Mucosa of gallbladder (tissue), 1 donor: ENCODE data around the gene ZNF668. TPM values are rescaled to one million over a fixed set of nuclear protein-coding genes. Genes with fewer than 3 reads are reported as not detected.

Source experiments
- DNase-seq: peaks from one replicate; pipeline ENCODE4 v3.0.0-alpha.2; 2020; ENCODE audit warnings: low spot score
- total RNA-seq: library from RNA; stranded (reverse); gene quantifications from one replicate; pipeline ENCODE4 v1.2.1, GENCODE V29; 2021
- donor health status: DM: no; HTN: no; CAD: no.

Gene ZNF668
- total RNA-seq, 1 donor from 2014 or later, result 9.2 TPM

- DNase-seq, result no peak
Observed at GRCh38 chr16:31081428-31082351, 7.7 kb upstream of the ZNF668 start.

DNA sequence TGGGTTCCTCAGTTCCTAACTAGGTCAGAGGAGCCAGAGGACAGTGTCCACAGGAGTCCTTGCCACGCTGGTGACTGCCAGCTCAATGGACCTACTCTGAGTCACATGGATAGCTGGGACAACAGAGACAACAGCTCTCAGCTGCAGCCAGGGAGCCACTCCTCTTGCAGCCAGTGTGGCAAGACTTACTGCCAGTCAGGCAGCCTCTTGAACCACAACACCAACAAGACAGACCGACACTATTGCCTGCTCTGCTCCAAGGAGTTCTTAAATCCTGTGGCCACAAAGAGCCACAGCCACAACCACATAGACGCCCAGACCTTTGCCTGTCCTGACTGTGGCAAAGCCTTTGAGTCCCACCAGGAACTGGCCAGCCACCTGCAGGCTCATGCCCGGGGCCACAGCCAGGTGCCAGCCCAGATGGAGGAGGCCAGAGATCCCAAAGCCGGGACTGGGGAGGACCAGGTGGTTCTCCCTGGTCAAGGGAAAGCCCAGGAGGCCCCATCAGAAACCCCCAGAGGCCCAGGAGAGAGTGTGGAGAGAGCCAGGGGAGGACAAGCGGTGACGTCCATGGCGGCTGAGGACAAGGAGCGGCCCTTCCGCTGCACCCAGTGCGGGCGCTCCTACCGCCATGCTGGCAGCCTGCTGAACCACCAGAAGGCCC lies 6.8 kb upstream of the ZNF668 start:
- DNase-seq, result no peak

GRCh38 chr16:31080035-31080629 lies 6.1 kb upstream of the ZNF668 start:
- no peak for DNase-seq

DNA sequence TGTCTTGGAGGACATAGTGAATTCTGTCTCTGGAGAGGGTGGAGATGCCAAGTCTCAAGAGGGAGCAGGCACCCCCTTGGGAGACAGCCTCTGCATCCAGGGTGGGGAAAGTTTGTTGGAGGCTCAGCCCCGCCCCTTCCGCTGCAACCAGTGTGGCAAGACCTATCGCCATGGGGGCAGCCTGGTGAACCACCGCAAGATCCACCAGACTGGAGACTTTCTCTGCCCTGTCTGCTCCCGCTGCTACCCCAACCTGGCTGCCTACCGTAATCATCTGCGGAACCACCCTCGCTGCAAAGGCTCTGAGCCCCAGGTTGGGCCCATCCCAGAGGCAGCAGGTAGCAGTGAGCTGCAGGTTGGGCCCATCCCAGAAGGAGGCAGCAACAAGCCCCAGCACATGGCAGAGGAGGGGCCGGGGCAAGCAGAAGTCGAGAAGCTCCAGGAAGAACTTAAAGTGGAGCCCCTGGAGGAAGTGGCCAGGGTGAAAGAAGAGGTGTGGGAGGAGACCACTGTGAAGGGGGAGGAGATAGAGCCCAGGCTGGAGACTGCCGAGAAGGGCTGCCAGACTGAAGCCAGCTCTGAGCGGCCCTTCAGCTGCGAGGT lies 5.4 kb upstream of the ZNF668 start:
- no peak for DNase-seq

DNA sequence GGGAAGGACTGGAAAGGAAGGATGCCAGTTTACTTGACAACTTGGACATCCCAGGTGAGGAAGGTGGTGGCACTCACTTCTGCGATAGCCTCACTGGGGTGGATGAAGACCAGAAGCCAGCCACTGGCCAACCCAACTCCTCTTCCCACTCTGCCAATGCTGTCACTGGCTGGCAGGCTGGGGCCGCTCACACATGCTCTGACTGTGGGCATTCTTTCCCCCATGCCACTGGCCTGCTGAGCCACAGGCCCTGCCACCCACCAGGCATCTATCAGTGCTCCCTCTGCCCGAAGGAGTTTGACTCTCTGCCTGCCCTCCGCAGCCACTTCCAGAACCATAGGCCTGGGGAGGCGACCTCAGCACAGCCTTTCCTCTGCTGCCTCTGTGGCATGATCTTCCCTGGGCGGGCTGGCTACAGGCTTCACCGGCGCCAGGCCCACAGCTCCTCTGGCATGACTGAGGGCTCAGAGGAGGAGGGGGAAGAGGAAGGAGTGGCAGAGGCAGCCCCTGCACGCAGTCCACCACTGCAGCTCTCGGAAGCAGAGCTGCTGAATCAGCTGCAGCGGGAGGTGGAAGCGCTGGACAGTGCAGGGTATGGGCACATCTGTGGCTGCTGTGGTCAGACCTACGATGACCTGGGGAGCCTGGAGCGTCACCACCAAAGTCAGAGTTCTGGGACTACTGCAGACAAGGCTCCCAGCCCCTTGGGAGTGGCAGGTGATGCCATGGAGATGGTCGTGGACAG lies 4.7 kb upstream of the ZNF668 start:
- no peak for DNase-seq

DNA sequence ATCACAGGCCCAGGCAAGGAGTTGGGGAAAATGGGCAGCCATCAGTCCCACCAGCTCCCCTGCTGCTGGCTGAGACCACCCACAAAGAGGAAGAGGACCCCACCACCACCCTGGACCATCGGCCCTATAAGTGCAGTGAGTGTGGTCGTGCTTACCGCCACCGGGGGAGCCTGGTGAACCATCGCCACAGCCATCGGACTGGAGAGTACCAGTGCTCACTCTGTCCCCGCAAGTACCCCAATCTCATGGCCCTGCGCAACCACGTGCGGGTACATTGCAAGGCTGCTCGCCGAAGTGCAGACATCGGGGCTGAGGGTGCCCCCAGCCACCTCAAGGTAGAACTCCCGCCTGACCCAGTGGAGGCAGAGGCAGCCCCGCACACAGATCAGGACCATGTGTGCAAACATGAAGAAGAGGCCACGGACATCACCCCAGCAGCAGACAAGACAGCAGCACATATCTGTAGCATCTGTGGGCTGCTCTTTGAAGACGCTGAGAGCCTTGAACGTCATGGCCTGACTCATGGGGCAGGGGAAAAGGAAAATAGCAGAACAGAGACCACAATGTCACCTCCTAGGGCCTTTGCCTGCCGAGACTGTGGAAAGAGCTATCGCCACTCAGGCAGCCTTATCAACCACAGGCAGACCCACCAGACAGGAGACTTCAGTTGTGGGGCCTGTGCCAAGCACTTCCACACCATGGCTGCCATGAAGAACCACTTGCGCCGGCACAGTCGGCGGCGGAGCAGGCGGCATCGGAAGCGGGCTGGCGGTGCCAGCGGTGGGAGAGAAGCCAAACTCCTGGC lies 3.8 kb upstream of the ZNF668 start:
- DNase-seq, result no peak

- no peak for DNase-seq
Observed at GRCh38 chr16:31077024-31077423, 3.0 kb upstream of the ZNF668 start.

DNA sequence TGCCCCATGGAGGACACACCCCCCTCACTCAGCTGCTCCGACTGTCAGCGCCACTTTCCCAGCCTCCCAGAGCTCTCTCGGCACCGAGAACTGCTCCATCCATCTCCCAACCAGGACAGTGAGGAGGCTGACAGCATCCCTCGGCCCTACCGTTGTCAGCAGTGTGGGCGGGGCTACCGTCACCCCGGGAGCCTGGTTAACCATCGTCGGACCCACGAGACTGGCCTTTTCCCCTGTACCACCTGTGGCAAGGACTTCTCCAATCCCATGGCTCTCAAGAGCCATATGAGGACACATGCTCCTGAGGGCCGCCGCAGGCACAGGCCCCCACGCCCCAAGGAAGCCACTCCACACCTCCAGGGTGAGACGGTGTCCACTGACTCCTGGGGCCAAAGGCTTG lies 2.3 kb upstream of the ZNF668 start:
- no peak for DNase-seq

DNA sequence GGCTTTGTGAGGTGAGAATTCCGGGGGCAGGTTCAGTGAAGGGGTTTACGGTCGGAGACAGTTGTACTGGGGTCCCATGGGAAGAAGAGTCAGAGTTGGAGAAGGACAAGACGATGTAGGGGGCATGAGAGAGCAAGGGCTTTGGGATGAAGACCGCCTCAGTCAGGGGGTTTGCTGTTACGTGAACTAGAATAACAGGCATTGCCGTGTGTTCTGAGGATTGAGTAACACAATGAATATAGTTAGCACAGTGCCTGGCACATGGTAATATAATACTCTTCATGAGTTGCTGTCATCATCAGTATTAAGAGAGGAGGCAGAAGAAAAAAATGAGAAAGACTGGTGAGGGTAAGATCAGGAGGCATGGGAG lies 759 bp upstream of the ZNF668 start:
- no peak for DNase-seq

- peak; percentile 91 for DNase-seq
Observed at GRCh38 chr16:31073142-31073969, 684 bp downstream of the ZNF668 start.

DNA sequence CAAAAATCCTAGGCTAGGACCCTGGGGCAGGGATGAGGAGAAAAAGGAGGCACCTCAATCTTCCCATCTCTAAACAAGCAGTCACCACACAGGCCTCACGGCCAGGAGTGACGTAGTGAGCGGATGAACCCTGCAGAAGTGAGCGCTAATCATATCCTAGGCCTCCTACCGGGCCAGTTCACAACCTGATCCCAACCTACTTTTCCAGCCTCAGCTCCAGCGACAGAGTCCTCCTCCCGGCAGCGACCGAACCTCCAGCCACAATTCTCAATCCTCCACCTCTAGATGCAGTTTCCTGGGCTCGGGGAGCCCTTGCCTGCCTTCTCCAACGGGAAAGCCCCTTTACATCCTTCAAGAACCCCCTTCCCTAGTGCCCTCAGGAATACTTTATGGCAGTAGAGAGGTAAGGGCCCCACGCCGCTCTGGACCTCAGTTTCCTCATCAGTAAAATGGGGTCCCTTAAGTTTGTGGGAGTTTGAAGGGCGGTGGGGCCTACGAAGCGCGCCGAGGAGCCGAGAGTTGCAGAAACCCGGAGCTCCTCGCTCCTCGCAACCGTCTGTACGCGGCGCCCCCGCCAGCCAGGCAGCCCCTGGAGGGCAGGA lies 1.4 kb downstream of the ZNF668 start:
- no peak for DNase-seq

- no peak for DNase-seq
Observed at GRCh38 chr16:31071861-31072260, 2.2 kb downstream of the ZNF668 start.

GRCh38 chr16:31067342-31067741 lies 6.7 kb downstream of the ZNF668 start:
- DNase-seq, result no peak

- no peak for DNase-seq
Observed at GRCh38 chr16:31064882-31065461, 9.1 kb downstream of the ZNF668 start.

- no peak for DNase-seq
Observed at GRCh38 chr16:31063843-31064611, 10.0 kb downstream of the ZNF668 start.

GRCh38 chr16:31063495-31063842 lies 10.6 kb downstream of the ZNF668 start:
- no peak for DNase-seq

GRCh38 chr16:31061813-31062440 lies 12.1 kb downstream of the ZNF668 start:
- DNase-seq, result no peak
